A549 treated with ZK216348 at 1 μM for 4 hours (cell line): ENCODE results near the gene G2E3. TPM values are rescaled to one million over a fixed set of nuclear protein-coding genes. Genes with fewer than 3 reads are reported as not detected.

ENCODE experiments used
- total RNA-seq: library from RNA; stranded (reverse); fragments of 200-300 nt; extraction: Qiagen RNA extraction; gene quantifications from 5 replicates; pipeline ENCODE4 v1.2.3, GENCODE V29; 2022; ENCODE audit warnings: low read depth

The G2E3 gene
- total RNA-seq, result 12.2 to 21.9 TPM (median 17.3 TPM) in 5 replicates

GRCh38 chr14:30558675-30559555, at the start of gene G2E3:
TSS of gene G2E3 (plus strand) at chr14:30559158. CDS start at chr14:30581080, 21,922 bp downstream.

GRCh38 chr14:30621940-30622830, 63.2 kb downstream of the G2E3 start, which contains the start of gene SCFD1:
TSS of gene SCFD1 (plus strand) at chr14:30622319. CDS start at chr14:30622339, 20 bp downstream.

Other genes with a start within 250 kb of the G2E3 start
- 28.6 to 73.5 TPM (median 37.4 TPM) in 5 replicates for gene SCFD1, start 63.2 kb downstream of the G2E3 start, total RNA-seq